ENCODE measurements around the gene PSAP. TPM values are rescaled to one million over a fixed set of nuclear protein-coding genes. Genes with fewer than 3 reads are reported as not detected.
A peak's percentile ranks its signal among the peaks of the same experiment; 100 is the strongest.
"Not testable (repeated sequence)": the region's sequence is repeated elsewhere in the genome, so short reads cannot be mapped to it uniquely, and the experiment has no call there.

Gene PSAP
- total RNA-seq (2014; rRNA removed; shearing (Covaris generic)) = 359 and 530 TPM in 2 replicates

- DNase-seq (ENCODE audit: low read depth) = peak; percentile 98
Observed at GRCh38 chr10:71850743-71851464, at the start of gene PSAP. Gene PSAP (minus strand): TSS chr10:71851251. CDS start chr10:71851221, 30 bp downstream.

- no peak for DNase-seq (ENCODE audit: low read depth)
Observed at GRCh38 chr10:71900441-71901180, 49.6 kb upstream of the PSAP start.

GRCh38 chr10:71899665-71900412 lies 48.8 kb upstream of the PSAP start:
- DNase-seq (ENCODE audit: low read depth) = no peak

GRCh38 chr10:71898346-71898745 lies 47.3 kb upstream of the PSAP start:
- not testable (repeated sequence) for DNase-seq (ENCODE audit: low read depth)

GRCh38 chr10:71893920-71894319 lies 42.9 kb upstream of the PSAP start:
- DNase-seq (ENCODE audit: low read depth) = no peak

GRCh38 chr10:71893258-71893815 lies 42.3 kb upstream of the PSAP start:
- no peak for DNase-seq (ENCODE audit: low read depth)

GRCh38 chr10:71891437-71891836 lies 40.4 kb upstream of the PSAP start:
- no peak for DNase-seq (ENCODE audit: low read depth)

- DNase-seq (ENCODE audit: low read depth) = no peak
Observed at GRCh38 chr10:71889388-71889987, 38.4 kb upstream of the PSAP start.

GRCh38 chr10:71888623-71889387 lies 37.8 kb upstream of the PSAP start:
- peak; percentile 66 for DNase-seq (ENCODE audit: low read depth)

- DNase-seq (ENCODE audit: low read depth) = no peak
Observed at GRCh38 chr10:71888248-71888622, 37.2 kb upstream of the PSAP start.

GRCh38 chr10:71887743-71888142 lies 36.7 kb upstream of the PSAP start:
- DNase-seq (ENCODE audit: low read depth) = no peak

- no peak for DNase-seq (ENCODE audit: low read depth)
Observed at GRCh38 chr10:71882813-71883659, 32.0 kb upstream of the PSAP start.

- DNase-seq (ENCODE audit: low read depth) = no peak
Observed at GRCh38 chr10:71881647-71882355, 30.8 kb upstream of the PSAP start.

- not testable (repeated sequence) for DNase-seq (ENCODE audit: low read depth)
Observed at GRCh38 chr10:71881307-71881624, 30.2 kb upstream of the PSAP start.

GRCh38 chr10:71880425-71881306 lies 29.6 kb upstream of the PSAP start:
- no peak for DNase-seq (ENCODE audit: low read depth)

GRCh38 chr10:71878327-71879034 lies 27.4 kb upstream of the PSAP start:
- no peak for DNase-seq (ENCODE audit: low read depth)

GRCh38 chr10:71877821-71878220 lies 26.8 kb upstream of the PSAP start:
- DNase-seq (ENCODE audit: low read depth) = no peak
